Endodermal cell (in vitro differentiated cells): ENCODE results near the gene FCAMR. TPM values are rescaled to one million over a fixed set of nuclear protein-coding genes. Genes with fewer than 3 reads are reported as not detected.

ENCODE experiments used
- DNase-seq: peaks from one replicate; pipeline ENCODE4 v3.0.0-alpha.2; 2017
- H3K27ac ChIP-seq: 2 replicates; pipeline ENCODE4 v1.5.1; 2013; ENCODE audit warnings: mild to moderate bottlenecking, low read depth, low read length, moderate library complexity
- H3K27me3 ChIP-seq: 2 replicates; pipeline ENCODE4 v1.6.1; 2013; ENCODE audit warnings: mild to moderate bottlenecking, low read length, moderate library complexity; ENCODE audit not compliant: insufficient read depth, control insufficient read depth, poor library complexity, severe bottlenecking
- H3K36me3 ChIP-seq: 2 replicates; pipeline ENCODE4 v1.7.0; 2013; ENCODE audit warnings: mild to moderate bottlenecking, low read length, moderate library complexity; ENCODE audit not compliant: control insufficient read depth, insufficient read depth
- H3K4me1 ChIP-seq: one replicate; pipeline ENCODE4 v1.7.0; 2013; ENCODE audit warnings: low read length; ENCODE audit not compliant: control insufficient read depth, insufficient read depth
- H3K4me3 ChIP-seq: 2 replicates; pipeline ENCODE4 v1.5.1; 2013; ENCODE audit warnings: mild to moderate bottlenecking, low read length, moderate library complexity
- H3K9ac ChIP-seq: 2 replicates; pipeline ENCODE4 v1.6.1; 2013; ENCODE audit warnings: mild to moderate bottlenecking, low read length, moderate library complexity; ENCODE audit not compliant: poor library complexity, severe bottlenecking; ENCODE audit errors: extremely low read depth
- H3K9me3 ChIP-seq: 2 replicates; pipeline ENCODE4 v1.6.1; 2013; ENCODE audit warnings: mild to moderate bottlenecking, low read length, moderate library complexity; ENCODE audit not compliant: control insufficient read depth
- H3K27ac Mint-ChIP-seq: 2 replicates; pipeline ENCODE4 v1.8.0; 2020; ENCODE audit warnings: mixed read lengths
- H3K27me3 Mint-ChIP-seq: 2 replicates; pipeline ENCODE4 v1.8.0; 2021; ENCODE audit warnings: mild to moderate bottlenecking, mixed read lengths; ENCODE audit not compliant: insufficient read depth
- H3K36me3 Mint-ChIP-seq: 2 replicates; pipeline ENCODE4 v1.8.0; 2020; ENCODE audit warnings: low read depth, mixed read lengths
- H3K4me1 Mint-ChIP-seq: 2 replicates; pipeline ENCODE4 v1.8.0; 2020; ENCODE audit warnings: mixed read lengths
- H3K4me3 Mint-ChIP-seq: 2 replicates; pipeline ENCODE4 v1.8.0; 2020; ENCODE audit warnings: mild to moderate bottlenecking, moderate library complexity, mixed read lengths
- H3K9me3 Mint-ChIP-seq: 2 replicates; pipeline ENCODE4 v1.8.0; 2020; ENCODE audit warnings: mild to moderate bottlenecking, mixed read lengths
- CTCF ChIP-seq: fragments of 200-600 bp; sonication (generic); conservative IDR thresholded peaks from 2 replicates; pipeline ENCODE4 v1.5.0; 2021; ENCODE audit warnings: antibody characterized with exemption, mild to moderate bottlenecking
- WGBS, 2 experiments: methylation state at CpG; one replicate each; pipeline versions ENCODE4 v1.1.5 to v1.1.7; 2013; ENCODE audit warnings: missing lambda C conversion rate in 2 of 2, mixed read lengths in 1 of 2; ENCODE audit not compliant: insufficient coverage in 1 of 2, insufficient read length in 1 of 2; 5-methylcytosine and 5-hydroxymethylcytosine counted together
- total RNA-seq, 2 donors: library from RNA; stranded (reverse); fragmentation: NEBNext Ultra II Directional in 1 of 2; extraction: Animal tissue kit (Norgen Biotek cat#: 25700) in 1 of 2; gene quantifications; 2 replicates in 1 of 2; 3 replicates in 1 of 2; pipeline ENCODE4 v1.2.1, GENCODE V29; 2021

FCAMR gene
- total RNA-seq, 2 donors from 2014 or later: not detected

DNA sequence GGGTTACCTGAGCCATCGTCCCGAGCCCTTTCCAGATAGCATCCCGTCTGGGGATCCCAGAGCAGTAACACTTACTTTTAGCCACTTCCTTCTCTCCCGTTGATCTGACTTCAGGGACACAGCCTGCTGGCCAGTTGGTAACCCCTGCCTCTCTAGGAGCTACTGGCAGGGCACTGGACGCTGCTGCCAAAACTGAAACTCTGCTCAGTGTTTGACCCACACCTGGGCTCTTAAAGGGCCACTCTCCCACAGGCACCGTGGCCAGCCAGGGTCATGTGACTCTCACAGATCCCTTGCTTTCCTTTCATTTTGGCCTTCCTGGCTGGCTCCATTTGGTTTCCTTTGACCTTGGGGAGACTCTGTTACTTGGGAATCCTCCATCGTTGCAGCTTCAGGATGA, 24.0 kb downstream of the FCAMR start, which contains the start of gene PIGR:
Gene PIGR (minus strand): TSS at position 206 of the 400 bp plus-strand sequence. CDS start 5,935 bp downstream, outside the sequence.
- Histone ChIP-seq H3K4me1 (no peaks in the 10 kb centered on the region), H3K9ac (no peak within 1 kb of the TSS), H3K36me3 (no peaks in the 10 kb centered on the region), H3K27ac (no peak within 1 kb of the TSS), H3K4me3 (no peak within 1 kb of the TSS), H3K9me3 (no peaks in the 10 kb centered on the region), H3K27me3 (peaks cover 11% of the 10 kb centered on the region)
- no peak within 1 kb of the TSS for H3K27ac Mint-ChIP-seq
- 86 to 92% methylated on average over 5 to 7 of the region's 7 CpGs for WGBS, 2 experiments
- no peaks in the 10 kb centered on the region for H3K9me3 Mint-ChIP-seq
- H3K27me3 Mint-ChIP-seq: peaks cover 25% of the 10 kb centered on the region
- DNase-seq: no peak
- H3K36me3 Mint-ChIP-seq: no peaks in the 10 kb centered on the region
- TF ChIP-seq CTCF: no peak
- H3K4me3 Mint-ChIP-seq: no peak within 1 kb of the TSS
- H3K4me1 Mint-ChIP-seq: peaks cover 2% of the 10 kb centered on the region

DNA sequence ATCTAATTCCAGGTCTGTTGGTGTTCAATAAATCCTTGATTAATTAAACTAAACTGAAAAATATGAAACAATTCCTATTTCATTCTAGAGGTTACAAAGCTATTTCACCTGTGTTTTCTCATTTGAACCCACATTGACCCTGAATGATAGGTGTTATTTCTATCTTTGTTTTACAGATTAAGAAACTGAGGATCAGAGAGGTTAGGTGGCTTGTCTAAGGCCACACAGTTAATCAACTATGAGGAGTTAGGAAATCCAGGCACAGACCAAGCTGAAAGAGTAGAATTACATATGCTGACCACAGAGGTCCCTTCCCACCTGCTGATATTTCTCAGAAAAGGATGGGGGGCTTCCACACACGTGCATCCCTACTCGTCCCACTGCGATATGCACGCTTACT, 24.5 kb downstream of the FCAMR start:
- H3K4me3 Mint-ChIP-seq: no peak overlapping the region
- peaks cover 25% of the 10 kb centered on the region for H3K27me3 Mint-ChIP-seq

GRCh38 chr1:206944703-206945102, 25.6 kb downstream of the FCAMR start:
- Histone ChIP-seq H3K27ac (no peak overlapping the region), H3K9me3 (no peaks in the 10 kb centered on the region), H3K4me3 (no peak overlapping the region), H3K27me3 (peaks cover 11% of the 10 kb centered on the region), H3K9ac (no peak overlapping the region), H3K36me3 (no peaks in the 10 kb centered on the region), H3K4me1 (no peaks in the 10 kb centered on the region)
- H3K27ac Mint-ChIP-seq: no peak overlapping the region
- H3K36me3 Mint-ChIP-seq: no peaks in the 10 kb centered on the region
- H3K4me1 Mint-ChIP-seq: peaks cover 6% of the 10 kb centered on the region
- no peak for DNase-seq
- H3K27me3 Mint-ChIP-seq: peaks cover 21% of the 10 kb centered on the region
- WGBS, 2 experiments: 82 to 87% methylated on average over 3 to 5 of the region's 5 CpGs
- no peak for TF ChIP-seq CTCF
- H3K9me3 Mint-ChIP-seq: no peaks in the 10 kb centered on the region
- no peak overlapping the region for H3K4me3 Mint-ChIP-seq

More for the DNA sequence above, 24.5 kb downstream of the FCAMR start:
- Histone ChIP-seq H3K4me3 (no peak overlapping the region), H3K9ac (no peak overlapping the region), H3K9me3 (no peaks in the 10 kb centered on the region), H3K4me1 (no peaks in the 10 kb centered on the region), H3K27ac (no peak overlapping the region), H3K36me3 (no peaks in the 10 kb centered on the region), H3K27me3 (peaks cover 11% of the 10 kb centered on the region)
- no peak overlapping the region for H3K27ac Mint-ChIP-seq
- no peak for DNase-seq
- 85% methylated on average over 4 of the region's 4 CpGs; no CpG with 5 or more reads in 1 of the 2 experiments for WGBS, 2 experiments
- H3K36me3 Mint-ChIP-seq: no peaks in the 10 kb centered on the region
- no peaks in the 10 kb centered on the region for H3K9me3 Mint-ChIP-seq
- TF ChIP-seq CTCF: no peak
- H3K4me1 Mint-ChIP-seq: no peaks in the 10 kb centered on the region
